Activated naive CD8-positive, alpha-beta T cell treated with anti-CD3 and anti-CD28 coated beads, Interleukin-2, amount 50 U/mL, for 16 hours (primary cell): ENCODE measurements around the gene MDP1.

ENCODE experiments used
- DNase-seq: peaks from one replicate; pipeline ENCODE4 v3.0.0-alpha.2; 2020; ENCODE audit warnings: low read depth, low spot score

Gene MDP1

DNA sequence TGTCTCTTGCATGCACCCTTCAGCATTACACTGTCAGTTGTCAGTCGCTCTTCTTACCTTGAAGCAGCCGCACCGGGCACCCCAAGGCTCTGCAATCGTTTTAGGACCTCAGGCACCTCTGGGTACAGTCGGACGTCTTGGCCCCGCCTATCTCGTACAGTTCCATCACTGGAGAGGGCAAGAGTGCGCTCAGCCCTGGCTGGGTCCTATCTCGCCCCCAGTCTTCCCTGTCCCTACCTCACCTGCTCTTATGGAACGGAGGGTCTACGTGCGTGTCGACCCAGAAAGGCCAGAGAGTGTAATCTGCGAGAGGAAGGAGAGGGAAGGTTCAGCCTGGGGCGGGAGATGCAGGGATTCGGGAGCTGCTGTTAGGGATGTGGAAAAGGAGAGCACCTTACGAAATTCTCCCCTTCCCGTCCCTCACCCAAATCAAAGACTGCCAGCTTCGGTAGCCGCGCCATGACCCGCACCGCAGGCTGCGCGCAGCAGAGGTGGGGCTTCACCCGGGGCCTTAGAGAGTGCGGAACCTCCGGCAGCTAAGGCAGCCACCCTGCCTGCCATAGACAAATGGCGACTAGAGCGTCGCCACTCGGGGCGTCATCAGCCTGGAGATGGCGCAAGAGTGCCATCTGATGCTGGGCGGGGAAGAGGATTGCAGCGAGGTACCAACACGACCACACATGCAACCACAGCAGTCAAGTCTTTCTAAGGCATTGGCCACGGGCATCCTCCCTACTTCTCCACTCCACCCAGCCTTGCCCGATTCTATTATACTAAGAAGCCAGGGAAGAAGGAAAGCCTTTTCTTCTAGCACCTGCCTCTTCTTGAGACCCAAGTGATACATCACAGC lies at the start of gene MDP1:
MDP1 (minus strand) TSS at position 572 of the 850 bp plus-strand sequence; CDS start at position 461, 111 bp downstream.
- peak; percentile 64 for DNase-seq

DNA sequence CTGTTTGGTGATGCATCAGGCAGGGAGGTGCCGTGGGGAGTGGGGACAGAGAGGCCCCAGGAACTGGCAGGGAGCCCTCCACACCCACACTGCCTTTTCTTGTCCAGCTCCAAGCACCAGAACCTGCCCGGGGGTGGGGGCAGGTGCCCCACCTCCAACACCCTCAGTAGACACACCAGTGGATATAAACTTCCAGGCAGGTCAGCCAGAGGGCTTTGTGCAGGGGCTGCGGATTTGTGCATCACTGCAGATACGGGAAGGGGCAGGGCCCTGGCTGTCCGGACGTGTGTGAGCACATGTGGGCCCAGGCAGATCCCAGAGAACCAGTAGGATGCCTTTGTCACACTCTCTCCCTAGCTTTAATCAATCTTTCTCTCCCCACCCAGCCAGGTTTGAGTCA lies 48.4 kb upstream of the MDP1 start:
- no peak for DNase-seq

DNA sequence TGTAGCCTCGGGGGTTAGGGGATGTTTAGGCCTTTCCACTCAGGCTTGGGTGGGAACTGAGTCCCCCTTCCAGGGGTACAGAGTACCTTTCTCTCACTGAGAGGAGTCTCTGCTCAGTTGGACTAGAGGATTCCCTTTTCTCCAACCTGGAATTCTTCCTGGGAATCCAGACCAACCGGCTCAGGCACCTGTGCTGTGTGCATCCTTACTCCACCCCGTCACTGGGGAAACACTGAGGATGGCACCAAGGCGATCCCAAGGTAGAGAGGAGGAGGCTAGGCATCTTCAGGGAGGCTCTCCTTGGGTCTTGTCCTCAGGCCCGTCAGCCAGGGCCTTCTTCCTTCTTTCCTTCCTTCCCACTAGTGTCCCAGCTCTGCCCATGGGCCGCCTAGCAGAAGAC lies 48.0 kb upstream of the MDP1 start:
- no peak for DNase-seq

DNA sequence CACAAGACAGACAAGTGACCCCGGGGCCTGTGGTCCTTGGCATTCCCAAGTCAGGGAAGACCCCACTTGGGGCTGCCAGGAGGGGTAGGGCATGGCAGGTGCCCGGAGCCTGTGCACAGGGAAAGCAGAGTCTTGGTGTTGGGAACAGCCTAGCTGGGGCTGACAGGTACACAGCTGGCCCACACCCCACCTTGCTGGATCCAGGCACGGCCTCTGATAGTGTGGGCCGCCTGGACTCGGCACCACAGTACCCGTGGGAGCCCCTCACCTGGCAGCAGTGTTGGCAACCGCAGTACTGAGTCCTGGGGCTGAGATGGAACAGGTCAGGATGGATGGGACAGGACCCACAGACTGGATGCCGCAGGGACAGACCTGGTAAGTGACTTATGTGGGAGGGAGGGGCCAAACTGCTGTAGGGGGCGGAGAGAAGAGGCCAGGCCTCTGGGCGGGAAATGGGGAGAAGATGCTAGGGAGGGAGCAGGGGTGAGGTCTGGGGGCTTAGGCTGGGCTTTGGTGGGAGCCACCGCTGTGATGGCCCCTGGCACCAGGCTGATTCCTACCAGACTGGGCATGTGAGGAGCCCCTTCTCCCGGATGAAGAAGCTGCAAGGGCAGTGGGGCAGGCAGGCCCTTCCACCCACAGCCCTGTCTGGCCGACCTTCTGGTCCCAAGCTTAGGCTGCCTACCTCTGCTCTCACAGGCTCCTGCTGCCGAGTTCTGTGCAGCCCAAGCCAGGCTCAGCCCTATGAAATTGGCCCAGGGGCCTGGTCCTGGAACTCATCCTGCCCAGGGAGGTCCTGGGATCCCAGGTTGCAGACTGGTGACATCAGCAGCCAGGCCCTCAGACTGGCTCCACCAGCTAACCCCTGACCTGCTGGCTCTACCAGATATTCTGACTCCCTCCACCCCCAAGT lies 47.2 kb upstream of the MDP1 start, which contains the start of gene TGM1:
TGM1 (minus strand) TSS at position 357 of the 913 bp plus-strand sequence. CDS start 825 bp downstream, outside the sequence.
- DNase-seq = no peak

DNA sequence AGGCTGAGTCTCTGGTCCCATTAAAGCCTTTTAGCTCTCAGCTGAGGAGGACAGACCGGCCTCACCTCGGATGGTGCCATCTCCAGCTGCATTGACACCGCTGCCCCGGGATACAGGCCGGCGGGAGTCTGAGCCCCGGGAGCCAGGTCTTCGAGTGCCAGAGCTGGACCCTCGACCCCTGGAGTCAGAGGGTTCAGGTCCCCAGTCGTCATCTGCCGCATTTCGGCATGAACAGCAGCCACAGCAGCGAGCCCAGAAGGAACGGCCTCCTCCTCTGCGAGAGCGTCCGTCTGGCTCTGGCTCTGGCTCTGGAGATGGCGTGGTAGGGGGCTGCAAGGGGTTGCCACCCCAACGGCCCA lies 46.1 kb upstream of the MDP1 start:
- no peak for DNase-seq

DNA sequence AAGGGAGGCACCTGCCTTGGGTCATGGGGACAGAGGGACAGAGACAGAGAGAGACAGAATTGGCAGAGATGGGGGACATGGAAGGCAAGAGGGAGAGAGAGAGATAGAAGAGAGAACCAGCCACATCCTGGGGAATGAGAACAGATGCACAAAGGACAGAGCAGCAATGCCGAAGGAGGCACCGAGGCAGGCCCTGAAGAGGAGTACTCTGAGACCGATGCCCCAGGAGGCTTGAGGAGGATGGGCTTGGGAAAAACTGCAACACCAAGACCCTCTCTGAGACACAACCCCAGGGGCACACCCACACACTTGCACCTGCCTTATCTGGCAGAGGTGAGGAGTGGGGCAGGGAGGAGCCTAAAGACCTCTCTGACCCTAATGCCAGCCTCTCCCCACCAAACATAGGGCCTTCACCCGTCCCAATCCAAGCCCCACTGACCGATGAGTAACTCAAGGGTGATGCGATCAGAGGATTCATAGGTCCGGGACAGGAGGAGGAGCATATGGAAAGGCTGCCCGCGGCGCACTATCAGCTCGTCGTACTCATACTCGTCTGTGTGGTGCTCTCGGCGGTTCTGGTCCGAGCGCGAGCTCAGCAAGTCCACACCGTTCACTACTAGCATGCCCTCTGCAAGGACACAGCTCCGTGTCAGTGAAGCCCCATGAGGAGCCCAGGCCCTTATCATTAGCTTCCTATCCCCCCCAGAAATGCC lies 45.5 kb upstream of the MDP1 start:
- DNase-seq = no peak

DNA sequence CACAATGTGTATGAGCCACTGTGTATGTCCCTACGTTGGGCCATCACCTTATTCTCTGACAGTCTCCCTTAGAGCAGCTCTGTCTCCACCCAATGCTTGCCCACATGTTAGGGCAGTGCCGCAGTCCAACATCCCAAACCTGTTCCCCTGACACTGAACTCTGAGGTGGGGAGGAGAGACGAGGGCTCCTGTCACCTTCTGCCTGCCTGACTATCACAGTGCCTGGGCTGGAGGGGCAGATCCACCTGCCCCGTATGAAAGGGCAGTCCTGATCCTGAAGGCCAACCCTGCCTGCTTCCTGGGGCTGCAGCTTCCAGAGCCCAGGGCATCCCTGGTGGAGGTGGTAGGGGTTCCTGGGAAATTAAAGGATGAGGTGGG lies 44.9 kb upstream of the MDP1 start:
- DNase-seq = no peak

DNA sequence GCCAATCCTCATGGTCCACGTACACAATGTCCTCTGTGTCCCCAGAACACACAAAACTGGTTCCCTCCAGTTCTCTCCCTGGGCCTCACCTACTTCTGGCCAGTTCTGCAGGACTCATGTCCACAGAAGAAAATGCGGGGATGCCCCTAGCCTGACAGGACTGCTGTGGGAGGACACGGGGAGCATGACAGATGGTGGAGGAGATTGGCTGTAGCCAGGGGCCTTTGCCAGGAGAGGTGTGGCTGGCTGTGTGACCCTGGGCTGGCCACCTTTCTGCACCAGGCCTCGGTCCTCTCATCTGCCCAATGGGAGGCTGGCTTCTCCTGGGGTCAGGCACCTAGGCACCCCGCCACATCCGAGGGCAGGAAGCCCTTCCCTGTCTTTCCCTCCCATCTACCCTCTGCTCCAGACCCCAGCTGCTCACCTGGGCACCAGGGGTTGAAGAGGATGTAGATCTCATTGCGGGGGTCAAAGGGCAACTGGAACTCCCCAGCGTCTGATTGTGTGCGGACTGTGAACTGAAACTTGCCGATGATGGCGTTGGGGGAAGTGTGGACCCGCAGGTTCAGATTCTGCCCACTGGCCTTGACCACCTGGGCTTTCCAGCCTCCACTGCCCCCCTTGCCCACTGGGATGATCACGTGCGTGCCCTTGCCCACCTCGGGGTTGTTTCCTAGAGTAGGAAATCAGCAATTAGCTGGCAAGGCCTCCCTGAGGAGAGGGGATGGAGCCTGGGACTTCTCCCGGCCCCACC lies 44.3 kb upstream of the MDP1 start:
- DNase-seq = no peak

DNA sequence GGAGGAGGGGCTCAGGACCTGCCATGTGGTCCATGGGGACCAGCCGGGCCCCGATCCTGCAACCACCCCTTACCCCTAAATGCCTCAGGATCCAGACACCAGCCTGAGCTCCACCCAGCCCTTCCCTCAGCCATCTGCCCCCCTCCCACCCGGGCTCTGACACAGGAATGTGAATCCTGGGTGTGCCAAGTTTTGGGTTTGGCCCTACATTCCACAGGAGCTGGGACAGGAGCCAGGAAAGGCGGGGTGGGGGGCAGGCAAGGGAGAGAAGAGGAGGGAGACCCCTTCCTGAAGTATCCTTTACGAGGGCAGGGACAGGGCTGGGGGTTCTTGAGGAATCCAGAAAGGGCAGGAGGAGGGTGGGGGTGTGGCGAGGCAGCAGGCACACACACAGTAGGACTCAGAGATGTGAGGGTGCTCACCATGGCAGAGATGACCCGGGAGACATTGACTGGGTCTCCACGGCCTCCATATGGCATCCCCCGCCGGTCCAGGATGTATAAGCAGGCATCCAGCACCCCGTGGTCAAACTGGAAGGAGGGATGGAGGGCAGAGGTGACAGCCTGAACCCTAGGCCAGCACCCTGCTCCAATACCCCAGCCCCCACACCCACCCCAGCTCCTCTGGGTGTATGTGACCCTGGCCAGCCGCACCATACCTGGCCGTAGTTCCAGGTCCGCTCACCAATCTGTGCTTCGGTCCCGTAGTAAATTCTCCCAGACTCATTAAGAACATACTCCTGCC lies 43.6 kb upstream of the MDP1 start:
- no peak for DNase-seq

DNA sequence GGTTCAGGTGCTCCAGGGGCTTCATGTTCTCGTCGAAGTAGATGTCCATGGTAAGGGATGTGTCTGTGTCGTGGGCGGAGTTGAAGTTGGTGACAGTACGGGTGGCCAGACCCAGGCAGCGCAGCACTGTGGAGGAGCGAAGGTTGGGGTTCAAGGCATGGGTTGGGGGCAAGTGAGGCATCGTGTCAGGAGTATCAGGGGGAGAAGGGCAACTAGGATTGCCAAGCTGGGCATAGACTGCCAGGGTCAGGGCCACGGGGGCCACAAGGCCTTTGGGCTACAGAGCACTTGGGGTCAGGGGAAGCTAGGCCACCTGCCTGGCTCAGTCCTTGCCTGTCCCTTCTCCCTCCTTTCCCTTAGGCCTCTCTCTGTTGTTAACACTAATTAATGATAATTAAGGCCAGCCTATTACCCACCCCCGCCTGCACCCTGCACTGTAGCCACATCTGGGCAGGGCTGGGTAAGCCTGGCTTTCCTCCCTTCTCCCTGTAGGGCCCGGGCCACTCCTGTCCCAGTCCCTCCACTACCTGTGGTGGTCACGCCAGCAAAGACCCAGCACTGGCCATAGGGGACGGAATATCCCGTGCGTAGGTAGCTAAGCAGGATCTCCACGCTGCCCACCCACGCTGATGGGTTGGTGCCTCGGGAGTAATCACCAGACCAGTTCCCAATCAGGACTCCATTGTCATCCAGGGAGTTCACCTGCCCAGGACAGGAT lies 42.8 kb upstream of the MDP1 start:
- no peak for DNase-seq

DNA sequence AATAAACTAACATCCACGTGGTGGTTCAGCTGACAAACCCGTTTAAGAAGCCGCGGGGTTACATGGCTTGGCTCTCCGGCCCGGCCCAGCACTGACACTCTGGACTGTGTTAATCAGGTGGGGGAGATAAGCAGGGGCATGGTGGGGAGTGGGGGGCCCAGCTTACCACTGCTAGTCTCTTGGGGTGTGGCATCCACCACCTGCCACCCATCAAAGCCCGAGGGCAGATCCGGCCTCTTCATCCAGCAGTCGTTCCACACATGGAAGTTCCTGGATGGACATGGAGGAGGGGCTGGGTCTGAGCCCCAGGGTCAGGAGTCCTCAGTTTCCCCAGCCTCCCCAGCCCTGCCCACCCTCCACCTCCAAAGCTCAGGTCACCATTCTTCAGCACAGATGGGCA lies 42.3 kb upstream of the MDP1 start:
- no peak for DNase-seq

DNA sequence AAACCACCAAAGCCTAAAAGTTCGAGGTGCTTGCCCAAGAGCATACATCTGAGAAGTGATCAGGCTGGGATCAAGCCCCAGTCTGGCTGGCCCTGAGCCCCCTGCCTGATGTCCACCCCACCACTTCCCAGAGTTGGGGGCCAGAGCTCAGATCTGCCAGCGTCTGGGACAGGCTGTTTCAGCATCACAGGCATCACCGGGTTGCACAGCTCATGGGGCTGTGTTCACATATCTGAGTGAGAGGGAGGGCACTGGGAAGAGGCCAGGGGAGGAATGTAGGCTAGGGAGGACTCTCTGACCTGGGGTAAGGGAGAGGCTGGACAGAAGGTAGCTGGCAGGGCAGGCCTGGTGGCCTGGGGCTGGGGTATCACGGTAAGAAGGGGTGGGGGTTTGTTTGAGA lies 41.1 kb upstream of the MDP1 start:
- DNase-seq = no peak

DNA sequence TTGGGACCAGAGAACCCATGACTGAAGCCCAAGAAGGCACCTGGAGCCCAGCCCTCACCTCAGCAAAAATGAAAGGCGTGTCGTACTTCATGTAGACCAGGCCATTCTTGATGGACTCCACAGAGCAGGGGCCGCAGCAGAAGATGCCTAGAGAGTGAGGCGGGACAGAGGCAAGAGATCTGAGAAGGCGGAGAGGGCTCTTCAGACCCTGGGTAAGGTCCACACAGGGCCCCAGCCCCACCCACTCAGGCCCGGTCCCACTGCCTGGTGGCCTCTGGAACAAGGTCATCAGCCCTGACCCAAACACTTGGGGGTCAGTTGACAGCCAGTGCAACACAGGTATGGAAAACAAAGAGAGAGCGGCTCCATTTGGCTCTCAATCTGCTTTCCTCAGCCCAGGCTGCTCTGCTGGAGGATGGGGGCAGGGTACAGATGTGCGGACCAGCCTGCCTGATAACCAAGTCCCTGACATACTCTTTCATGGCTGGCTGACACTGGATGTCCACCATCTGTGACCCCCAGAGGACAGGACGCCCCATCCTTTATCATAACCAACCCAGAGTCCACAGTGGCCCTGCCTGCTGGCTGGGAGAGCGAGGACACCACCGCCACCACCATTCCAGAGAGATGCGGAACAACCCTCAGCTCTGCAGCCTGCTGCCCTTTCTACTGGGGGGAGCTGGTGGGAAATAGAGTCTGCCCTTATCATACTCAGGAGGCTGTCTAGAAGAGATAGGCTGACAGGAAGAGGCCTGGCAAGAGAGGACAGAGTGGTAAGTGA lies 40.3 kb upstream of the MDP1 start:
- DNase-seq = no peak

DNA sequence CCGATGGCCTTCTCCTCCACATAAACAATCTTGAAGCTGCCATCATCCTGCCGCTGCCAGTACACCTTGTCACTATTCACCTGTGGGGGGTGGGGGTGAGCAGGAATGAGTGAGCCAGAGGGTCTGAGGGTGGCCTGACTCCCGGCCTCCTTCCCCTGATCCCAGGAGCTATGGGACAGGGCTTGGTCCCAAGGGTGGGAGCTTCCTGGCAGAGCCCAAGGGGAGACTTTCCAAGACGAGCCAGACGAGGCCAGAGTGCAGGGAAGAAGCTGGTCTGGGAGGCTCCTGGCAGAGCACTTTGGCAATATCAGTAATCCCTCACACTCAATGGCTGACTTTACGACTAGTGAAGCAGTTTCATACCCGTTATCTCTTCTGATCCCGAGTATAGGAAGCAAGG lies 39.6 kb upstream of the MDP1 start:
- DNase-seq = no peak

DNA sequence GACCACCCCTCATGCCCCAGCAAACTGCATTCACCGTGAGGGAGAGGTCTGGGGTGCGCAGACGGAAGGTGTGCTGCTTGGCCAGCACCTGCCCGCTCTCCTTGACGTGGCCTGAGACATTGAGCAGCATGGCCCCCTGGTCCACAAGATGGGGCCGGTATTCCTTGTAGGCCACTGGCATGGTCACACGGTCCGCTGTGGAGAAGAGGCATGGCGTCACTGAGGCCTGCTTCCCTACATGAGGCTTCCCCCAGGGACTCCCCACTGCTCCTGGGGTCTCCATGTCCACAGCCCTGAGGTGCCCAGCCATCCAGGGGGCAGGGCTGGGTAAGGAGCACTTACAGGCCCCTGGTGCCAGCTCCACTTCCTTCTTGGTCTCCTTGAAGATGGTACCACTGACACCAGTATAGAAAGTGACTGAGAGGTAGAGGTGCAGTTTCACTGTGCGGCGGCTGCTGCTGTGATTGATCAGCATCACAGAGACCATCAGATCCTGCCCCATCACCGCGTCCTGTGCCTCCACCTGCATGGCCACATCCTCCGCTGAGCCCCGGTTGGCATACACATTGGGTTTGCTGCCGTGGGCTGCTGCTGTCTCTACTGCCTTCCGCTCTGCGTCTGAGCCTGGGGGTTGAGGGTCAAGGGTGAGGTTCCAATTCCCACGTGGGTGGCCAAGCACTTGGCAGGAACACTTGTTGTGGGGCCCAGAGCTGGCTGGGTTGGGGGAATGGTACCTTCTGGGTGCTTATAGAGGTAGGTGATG lies 38.9 kb upstream of the MDP1 start:
- no peak for DNase-seq

DNA sequence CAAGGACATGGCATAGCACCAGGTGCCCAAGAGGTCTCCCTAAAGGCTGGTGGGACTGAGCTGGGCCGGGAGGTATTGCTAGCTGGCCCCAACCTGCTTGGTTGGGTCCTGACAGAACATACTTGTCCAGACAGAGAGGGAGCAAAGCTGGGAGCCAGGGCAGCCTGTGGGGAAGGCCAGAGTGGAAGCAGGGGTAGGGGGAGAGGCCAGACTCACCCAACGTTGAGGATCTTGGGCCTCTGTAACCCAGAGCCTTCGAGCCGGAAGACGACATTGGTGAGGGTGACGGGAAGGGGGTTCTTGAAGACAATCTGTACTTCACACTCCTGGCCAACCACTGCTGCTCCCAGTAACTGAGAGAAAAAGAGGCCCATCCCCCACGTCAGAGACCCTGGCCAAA lies 38.1 kb upstream of the MDP1 start:
- no peak for DNase-seq

DNA sequence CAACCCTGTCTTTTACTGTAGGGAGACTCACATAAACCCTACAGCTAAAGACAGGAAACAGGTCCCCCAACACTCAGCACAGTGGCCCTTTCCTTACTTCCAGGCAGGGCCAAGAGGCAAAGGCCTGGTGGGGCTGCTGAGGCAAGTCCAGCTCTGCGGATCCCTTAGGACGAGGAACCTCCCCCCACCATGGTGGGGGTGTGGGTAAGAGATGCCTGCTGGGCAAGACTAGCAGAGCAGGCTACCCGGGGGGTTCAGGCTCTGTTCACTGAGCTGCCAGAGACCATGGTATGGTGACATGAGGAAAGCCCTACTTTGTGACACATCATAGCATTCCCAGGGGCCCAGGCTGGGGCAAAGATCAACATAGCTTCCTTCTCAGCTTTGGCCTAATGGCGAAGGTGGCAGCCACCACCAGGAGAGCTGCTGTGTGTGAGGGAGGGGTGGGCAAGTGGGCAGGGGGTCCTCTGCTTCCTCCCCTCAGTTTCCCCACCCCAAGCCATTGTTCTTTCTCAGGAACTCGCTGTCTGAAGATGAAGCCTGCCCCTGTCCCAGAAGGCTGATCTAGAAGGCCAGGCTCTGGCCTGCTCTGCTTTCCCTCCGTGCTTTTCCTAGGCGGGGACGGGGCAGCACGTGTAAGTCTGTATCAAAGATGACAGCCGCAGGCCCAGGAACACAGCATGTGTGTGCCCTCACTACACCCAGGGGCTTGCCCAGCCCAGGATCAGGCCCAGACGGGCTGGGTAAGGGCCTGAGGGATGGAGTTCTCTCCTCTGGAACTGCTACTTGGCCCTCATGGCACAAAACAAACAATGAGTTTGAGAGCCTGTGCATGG lies 36.6 kb upstream of the MDP1 start:
- DNase-seq = no peak
